GM19467 (cell line): ENCODE results near the gene C10orf95.

ENCODE experiments used
- ATAC-seq: cut with Tn5 transposase; IDR thresholded peaks from one replicate; pipeline ENCODE4 v1.9.1; 2021; ENCODE audit warnings: mild to moderate bottlenecking, moderate library complexity; ENCODE audit not compliant: unreplicated experiment

The C10orf95 gene

DNA sequence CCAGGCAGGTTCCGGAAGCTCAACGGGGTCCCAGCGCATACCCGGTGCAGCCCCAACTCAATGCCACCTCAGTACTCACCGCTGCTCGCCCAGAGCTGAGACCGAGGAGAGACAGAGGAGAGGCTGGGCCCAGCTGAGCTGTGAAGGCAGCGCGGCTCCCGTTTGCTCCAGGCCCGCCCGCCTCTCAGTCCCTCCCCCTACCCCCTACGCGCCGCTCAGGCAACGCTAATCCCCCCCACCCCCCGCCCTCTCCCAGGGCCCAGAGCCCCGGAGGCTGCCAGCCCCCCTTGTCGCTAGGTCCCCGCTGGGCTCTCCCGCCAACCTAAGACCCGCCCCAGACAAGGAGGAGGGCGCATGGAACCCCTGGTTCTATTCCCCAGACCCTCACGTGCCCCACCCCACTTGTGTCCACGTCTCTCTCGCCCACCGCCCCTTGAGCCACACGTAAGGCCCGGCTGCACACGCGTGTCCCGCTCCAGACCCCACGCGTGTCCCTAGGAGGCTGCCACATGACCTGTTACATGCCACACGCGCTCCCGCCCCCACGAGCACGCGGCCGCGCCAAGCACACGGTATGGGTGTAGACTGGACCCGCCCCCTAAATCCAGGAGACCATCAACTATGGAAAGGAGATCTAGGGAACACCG, 32.6 kb downstream of the C10orf95 start, which contains the start of gene PSD:
Gene PSD (minus strand): TSS at position 164 of the 647 bp plus-strand sequence. CDS start 1,747 bp downstream, outside the sequence.
- ATAC-seq: no peak

DNA sequence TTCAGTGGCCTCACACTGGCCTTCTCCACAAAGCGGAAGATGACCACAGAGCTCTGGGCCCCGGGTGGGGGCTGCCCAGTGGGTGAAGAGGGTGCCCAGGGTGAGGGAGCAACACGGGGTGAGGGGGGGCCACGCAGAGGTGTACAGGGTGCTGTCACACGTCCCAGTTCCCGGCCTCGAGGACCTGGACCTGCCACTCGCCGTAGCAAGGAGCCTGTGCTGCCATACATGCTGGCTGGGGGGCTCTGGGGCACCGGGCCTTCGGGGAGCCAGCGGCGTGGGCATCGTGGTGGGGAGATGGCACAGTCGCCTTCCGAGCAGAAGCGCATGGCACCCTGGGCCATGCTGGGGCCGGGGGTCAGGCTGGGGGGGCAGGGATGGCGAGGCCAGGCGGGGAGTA, 34.6 kb downstream of the C10orf95 start:
- no peak for ATAC-seq

DNA sequence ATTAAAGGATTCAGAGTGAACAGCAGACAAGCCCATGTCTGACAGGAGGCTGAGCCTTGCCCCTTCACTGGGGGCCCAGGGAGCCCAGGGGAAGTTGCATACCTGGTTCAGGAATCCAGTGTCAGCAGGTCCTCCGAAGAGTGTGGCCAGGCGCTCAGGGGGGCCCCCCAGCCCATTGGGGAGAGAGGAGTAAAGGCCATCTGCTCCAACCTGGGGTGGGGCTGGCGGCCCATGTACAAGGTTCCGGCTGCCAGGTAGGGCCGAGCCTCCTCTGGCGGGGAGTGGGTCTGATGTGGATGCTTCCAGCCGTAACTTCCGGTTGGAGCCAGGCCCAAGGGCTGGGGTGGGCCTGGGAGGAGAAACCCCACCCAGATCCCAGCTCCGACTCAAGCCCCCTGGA, 35.1 kb downstream of the C10orf95 start:
- ATAC-seq: no peak

DNA sequence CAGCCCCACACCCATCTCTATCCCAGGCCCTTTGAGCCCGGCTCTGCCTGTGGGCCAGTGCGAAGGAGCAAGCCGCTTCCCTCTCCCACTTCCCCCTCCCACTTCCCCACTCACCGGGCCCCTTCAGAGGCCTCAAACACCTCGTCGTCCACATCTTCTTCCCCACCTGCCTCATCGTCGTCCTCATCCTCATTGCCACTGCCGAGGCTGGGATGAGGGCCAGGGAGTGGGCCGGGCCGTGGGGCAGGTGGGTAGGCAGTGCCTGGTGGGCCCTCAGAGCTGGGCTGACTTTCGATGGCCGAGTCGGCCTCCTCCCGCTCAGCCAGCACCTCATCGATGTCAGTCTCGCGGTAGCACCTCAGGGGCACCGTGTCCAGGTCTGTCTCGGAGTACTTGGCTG, 36.6 kb downstream of the C10orf95 start:
- no peak for ATAC-seq

DNA sequence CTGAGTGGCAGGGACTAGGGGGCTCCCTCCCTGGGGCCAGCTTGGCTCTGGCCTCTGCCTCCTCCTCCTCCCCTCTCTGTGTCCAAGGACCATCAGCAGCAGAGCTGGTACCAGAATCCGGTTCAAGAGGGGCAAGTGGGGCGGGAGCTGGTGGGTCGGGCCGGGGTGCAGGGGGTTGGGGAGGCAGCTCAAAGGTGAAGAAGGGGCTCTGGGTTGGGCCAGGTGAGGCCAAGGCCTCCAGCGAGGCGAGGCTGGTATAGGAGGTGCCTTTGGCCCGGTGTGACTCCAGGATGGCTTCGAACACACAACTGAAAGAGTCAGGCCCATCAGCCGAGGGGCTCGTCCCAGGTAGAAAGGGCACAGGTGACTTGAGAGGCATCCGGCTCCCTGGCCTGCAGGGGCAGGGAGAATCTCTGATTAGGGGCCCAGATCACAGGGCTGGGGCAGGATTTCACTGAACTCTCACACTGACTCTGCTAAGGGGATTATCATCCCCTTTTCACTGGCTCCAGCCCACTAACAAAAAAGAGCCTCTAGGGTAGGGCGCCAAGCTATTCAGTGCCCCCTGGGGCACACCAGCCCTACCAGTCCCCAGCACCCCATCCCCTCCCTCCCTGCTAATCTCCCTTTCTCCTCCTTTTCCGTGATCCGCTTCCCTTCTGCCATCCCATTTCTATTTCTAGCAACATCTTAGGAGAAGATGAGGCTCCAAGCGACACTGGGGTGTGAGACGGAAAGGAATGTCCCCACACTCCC, 37.4 kb downstream of the C10orf95 start:
- no peak for ATAC-seq

DNA sequence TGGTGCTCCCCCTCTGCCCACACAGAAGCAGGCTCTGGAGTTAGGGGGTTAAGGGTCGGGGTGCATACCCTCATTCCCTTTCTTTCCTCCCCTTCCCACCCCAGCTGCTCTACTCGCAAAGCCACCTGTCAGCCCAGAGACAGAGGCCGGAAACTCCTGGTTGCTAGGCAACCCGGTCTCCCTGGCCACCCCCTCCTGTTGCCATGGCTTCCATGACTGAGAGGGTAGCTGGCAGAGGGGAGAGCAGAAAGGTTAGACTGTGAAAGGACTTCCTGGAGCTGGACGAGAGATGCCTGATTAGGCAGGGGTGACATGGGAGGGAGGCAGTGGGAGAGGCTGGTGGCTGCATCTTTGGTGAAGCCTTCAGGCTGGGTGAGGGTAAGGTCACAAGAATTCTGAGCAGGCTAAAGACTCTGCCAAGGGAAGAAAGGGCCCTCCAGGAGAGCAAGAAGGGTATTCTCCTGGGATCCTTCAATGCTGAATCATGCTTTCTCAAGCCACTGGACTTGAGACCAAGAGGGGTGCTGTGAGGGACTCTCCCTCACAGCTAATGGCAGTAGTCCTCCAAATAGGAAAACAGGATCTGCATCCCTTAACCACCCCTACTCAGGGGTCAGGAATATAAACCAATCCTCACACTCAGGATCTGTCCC, 38.2 kb downstream of the C10orf95 start:
- no peak for ATAC-seq

DNA sequence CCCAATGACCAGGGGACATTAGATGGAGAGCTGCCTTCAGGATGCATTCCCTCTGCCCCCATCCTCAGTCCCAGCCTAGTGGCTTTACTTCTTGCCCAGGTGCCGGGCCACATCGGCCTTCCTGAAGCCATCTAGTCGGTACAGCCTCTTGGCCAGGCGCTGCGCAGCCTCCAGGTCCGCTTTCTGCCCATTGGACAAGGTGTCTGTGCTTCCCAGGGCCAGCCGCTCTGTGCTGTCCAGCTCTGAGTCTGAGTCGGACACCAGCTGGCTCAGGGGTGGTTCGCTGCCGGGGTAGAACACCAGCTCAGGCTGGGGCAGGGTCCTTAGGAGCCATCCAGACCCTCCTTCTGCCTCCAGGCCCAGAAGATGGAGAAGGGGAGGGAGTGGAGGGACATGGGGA, 39.0 kb downstream of the C10orf95 start:
- no peak for ATAC-seq

DNA sequence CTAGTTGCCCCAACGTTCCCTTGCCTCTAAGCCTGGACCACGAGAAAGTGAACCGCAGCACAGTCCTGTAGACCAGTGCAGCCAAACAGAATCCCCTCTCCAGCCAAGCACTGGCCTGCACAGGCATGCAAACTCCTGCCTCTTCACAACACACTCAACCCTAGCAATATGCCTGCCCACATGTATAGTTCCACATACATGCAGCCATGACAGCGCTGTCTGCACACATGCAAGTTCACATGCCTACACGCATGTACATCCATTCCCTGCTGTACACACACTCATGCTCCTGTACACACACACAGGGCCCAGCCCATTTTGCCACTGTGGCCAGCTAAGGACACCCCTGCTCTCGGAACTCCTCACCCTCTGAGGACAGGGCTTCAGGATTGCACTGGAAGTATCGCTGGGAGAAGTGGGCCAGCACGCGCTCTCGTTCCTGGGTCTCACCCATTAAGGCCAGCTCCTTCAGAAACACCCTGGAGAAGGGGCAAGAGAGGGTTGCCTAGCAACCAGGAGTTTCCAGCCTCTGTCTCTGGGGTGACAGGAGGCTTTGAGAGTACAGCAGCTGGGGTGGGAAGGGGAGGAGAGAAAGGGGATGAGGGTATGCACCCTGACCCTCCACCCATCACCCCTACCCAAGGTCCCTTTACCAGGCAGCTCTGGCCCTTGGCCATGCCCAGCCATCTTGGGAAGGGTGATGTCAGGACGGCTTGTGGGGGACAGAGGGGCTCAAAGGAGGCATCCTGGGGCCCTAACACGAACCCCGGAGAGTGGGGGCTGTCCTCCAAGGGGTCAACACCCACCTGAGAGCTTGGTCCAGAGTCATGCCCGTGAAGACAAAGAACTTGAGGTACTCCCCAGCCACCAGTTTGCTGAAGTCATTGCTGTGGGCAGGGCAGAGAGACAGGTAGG, 39.7 kb downstream of the C10orf95 start:
- ATAC-seq: no peak

DNA sequence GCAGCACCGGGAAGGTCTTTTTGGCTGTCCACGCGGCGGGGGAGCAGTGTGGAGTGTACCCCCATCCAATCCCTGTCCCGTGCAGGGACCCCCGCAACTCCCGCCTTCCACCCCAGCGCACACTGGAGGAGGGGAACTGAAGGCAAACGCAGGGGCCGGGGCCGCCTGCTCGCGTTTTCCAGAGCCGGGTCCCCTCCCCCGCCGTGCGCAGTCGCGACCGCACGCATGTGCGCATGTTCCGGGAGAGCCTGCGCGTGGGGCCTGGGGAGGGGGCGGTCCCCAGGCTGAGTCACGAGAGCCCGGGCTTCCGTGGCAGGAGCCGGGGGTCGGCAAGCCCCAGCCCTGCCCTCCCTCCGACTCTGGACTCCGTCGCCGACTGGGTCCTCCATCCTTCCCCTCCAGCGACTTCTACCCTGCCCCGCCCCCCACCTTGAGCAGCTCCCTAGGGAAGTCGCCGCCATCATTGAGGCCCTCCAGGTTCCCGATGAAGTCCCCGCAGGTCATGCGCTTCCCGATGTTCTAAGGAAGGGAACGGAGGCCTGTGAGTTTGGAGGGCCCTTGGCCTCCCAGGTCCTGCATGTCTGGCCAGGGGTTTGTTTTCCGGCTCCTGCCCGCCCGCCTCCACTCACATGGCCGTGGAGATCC, 40.8 kb downstream of the C10orf95 start:
- ATAC-seq: no peak

DNA sequence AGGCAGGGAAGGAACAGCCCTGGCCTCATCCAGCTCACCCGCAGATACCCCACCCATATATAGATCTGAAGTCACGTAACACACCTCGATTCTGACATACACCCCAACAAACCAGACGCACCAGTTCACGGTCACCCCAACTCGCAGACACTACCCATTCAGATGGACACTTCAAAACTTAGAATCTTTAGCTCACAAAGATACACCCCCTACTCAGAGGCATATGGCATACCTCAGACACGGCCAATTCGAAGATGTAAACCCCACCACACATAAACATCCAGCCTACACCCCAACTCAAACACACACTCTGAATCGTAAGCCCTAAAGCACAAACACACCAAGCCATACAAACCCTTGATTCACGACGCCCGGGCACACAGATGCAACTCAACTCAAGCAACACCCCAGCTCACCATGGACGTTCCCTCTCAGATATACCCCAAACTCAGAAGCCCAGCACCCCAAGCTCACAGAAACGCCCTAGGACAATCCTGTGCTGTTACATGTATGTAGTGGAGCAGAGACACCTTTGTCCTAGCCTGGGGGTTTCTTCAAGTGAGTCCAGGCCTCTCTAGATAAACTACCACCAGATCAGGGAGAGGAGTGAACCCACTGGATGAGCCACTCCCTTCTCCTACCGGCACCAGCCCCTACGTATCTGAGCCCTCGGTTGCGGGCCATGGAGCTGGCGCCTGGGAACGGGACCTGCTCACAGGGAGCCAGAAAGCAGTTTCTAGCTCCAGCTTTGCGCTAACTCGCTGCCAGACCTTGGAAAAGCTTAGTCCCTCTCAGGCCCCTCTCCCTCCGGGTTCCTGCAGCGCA, 41.5 kb downstream of the C10orf95 start:
- ATAC-seq: no peak

DNA sequence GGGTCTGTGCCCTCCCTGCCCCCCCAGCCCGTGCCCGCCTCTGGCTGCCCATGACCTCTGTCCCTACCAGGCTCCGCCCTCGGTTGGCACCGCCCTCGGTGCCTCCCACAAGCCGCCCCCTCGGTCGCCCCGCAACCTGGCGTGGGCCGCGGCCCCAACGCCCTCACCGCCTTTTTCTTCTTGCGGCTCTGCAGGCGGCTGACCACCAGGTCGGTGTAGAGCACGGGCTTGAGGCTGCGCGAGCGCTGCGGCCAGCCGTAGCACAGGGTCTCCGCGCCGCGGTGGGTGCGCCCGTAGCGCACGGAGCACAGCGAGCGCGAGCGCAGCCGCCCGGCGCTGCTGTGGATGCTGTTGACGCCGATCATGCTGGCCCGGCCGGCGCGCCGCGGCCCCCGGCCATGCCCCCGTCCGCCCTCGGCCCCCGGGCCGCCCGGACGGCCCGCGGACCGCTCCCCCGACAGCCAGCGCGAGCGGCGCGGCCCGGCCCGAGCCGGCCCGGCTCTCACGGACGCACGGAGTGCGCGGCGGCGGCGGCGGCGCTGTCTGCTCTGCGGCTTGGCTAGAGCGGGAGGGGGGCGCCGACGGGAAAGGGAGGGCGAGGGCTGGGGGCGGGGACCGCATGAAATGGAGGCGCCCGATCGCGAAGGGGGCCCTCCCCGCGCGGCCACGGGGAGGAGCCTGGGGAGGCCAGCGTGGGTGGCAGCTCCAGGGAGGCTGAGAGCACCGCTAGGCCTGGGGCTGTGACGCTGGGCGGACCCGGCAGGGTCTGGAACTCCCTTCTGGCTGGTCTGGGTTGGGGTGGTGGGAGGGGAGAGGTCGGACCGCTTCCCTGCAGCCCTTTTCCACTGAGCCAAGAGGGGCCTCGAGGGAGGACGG, 42.4 kb downstream of the C10orf95 start:
- no peak for ATAC-seq

DNA sequence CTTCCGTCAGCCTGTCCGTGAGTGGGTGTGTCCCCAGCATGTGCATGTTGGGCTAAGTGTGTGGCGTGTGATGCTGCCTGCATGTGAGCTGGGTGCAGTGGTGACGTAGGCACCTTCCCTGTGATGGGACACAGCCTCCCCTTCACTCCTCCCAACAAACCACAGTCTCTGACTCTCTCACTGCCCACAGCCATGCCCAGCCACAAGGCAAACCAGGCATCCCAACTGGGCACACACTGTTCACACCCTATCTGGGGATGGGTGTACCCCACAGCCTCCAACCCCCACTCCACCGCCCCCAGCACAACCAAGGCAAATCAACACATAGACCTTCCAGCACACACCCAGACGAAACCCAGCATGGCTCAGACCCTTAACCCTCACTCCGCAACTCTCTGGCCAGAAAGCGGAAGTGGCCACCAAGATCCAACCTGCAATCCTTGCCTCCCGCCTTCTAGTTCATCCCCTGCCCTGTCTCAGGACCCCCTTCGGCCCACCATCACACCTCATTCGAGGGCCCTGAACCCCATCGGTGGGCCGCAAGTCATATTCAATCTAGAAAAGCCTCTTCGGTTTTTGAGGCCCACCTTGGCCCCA, 43.1 kb downstream of the C10orf95 start:
- no peak for ATAC-seq

DNA sequence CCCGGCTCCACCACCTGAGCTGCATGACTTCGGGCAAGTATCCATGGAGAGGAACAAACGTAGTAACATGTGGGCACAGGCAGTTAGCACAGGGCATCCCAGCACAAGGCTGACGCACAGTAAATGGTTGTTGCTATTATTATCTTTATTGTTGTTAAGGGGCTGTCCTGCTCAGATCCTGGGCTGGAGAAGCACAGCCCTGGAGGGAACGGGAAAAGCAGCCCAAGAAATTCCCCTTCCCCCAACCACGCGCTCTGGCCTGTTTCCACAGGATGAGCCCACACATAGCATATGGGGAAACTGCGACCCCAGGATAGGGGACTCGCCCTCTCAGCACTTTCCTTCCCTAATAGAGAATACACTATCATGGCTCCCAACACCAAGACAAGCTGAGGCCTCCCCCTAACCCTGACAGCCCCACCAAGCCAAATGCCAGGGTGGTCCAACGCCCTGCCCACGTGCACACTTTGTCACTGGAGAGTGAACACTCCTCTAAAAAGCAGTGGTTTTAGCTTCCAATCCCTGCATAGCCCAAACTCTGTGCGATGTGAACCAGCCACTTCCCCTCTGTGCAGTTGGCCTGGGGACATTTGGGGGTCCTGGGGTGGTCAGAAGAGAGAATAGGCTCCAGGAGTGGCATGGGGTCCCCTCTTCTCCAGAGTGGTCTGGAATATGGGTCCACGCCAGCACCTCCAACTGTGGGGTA, 43.8 kb downstream of the C10orf95 start:
- no peak for ATAC-seq

DNA sequence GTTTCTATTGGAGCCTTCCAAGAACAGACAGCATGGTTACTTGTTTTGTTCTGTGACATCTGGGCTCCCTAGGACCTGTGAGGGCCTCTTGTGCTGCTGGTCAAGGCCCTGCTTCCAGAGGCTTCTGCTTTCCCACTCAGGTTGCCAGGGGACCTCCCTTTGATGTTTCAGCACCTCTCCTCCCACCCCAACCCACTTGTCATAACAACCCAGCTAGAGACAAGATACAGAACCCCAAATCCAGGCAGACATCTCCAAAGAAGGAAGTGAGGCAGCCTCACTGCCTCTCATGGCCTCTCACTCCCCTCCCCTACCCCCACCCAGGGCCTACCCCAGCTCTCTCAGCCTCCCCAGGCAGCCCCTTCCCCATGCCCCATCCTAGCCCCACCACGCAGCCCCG, 44.5 kb downstream of the C10orf95 start:
- no peak for ATAC-seq

DNA sequence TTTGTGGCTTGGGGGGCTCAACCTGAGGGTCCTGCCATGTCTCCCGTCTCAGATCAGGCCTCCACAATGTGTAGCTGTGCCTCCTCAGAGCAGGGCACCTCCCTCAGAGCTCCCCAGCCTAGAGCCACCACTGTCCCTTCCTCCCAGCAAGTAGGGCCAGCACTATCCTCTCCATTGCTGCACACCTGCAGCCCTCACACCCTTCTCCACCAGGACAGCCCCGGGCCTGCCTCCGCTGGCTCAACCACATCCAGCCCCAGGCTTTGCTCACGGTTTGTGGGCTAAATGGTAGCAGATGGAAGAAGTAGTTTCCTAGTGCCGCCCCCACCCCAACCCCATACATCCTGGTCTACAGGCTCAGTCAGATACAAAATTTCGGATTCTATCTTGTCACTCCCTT, 45.7 kb downstream of the C10orf95 start:
- ATAC-seq: no peak

DNA sequence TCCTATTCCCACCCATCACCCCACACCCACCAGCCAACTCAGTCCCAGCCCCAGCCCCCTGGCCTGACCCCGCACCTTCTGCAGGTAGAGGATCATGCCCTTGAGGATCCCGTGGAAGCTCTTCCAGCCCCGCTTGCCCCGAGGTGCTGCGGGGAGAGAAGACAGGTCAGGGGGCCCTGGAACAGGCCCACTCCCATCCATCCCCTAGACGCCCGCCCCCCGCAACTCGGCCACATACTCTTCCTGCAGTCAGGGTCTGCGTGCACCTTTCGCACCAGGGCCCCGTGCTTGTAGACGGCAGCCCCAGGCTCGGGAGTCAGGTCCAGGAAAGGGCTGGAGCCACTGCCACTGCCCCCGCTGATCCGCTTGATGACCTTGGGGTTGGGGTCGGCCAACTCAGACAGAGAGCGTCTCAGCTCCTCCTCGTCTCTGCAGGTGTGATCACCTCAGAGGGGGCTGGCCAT, 46.2 kb downstream of the C10orf95 start:
- no peak for ATAC-seq

DNA sequence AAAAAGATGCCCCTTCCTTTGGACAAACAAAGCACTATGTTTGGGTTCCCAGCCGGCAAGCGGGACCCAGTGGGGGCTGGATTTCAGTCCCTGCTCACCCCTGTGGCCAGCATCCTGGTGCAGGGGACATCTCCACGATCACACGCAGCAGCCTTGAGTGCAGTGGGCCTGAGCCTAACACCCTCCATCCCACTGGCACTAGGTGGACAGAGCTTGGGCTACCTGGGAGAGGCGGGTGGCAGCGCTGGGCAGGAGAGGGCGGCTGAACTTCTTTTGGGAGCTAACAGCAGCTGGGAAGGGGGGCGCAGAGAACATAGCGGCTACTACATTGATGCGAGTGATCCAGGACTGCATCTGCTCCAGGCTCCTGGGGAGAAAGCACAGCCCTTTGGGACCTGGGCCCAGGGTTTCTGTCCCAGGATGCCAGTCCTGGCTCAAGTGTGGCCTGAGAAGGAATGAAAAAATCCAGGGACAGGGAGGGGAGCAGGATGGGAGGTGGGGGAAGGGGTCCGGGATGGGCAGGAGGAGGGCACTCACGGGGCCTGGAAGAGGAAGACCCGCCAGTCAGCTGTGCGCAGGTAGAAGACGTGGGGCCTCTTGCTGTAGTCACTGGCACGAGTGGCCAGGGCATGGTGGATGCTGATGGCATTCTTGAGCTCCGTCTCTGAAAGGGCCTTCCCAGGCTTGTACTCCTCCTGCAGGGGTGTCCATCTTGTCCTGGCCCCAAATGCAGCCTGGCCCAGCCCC, 46.8 kb downstream of the C10orf95 start:
- ATAC-seq: no peak
